Panc1 (cell line): Measurements from ENCODE around the gene IGF1. TPM values are rescaled to one million over a fixed set of nuclear protein-coding genes. Genes with fewer than 3 reads are reported as not detected.

Source experiments
- ATAC-seq: fragments of 200-7000 bp; cut with Tn5 transposase; 2 replicates; pipeline ENCODE4 v1.9.1; 2020; ENCODE audit warnings: mild to moderate bottlenecking, moderate library complexity
- BruUV-seq: library from RNA; stranded (reverse); fragments of 400-500 nt; replicated peaks from 2 replicates; lab custom pipeline; 2021; lab: Mats Ljungman, UMichigan
- CTCF ChIA-PET: fragments of 300-600 bp; sonication (Branson Sonifier 250); formaldehyde crosslinking; loops from one replicate; lab custom pipeline; 2022; ENCODE audit warnings: antibody characterized with exemption; lab: Charles Lee
- POLR2A ChIA-PET: fragments of 300-600 bp; sonication (Branson Sonifier 250); formaldehyde crosslinking; loops from one replicate; lab custom pipeline; 2022; ENCODE audit warnings: antibody characterized with exemption; lab: Charles Lee
- DNase-seq: peaks from one replicate; pipeline ENCODE4 v3.0.0-alpha.2; 2010; ENCODE audit warnings: low read depth, low spot score
- H3K27ac ChIP-seq: 2 replicates; pipeline ENCODE4 v1.5.1; 2011; ENCODE audit warnings: mild to moderate bottlenecking, low read length, inconsistent platforms
- H3K27me3 ChIP-seq: fragments of 200-500 bp; sonication (Bioruptor generic); 2 replicates; pipeline ENCODE4 v1.6.0; 2014; ENCODE audit warnings: low read length, inconsistent platforms; ENCODE audit not compliant: control insufficient read depth, insufficient read depth
- H3K36me3 ChIP-seq: fragments of 200-500 bp; sonication (Bioruptor generic); 2 replicates; pipeline ENCODE4 v1.5.1; 2014; ENCODE audit warnings: inconsistent platforms, mild to moderate bottlenecking, low read length, moderate library complexity; ENCODE audit not compliant: control insufficient read depth, insufficient read depth
- H3K4me1 ChIP-seq: 2 replicates; pipeline ENCODE4 v1.5.1; 2011; ENCODE audit warnings: inconsistent platforms, mild to moderate bottlenecking, low read length, moderate library complexity; ENCODE audit not compliant: control insufficient read depth, insufficient read depth
- H3K4me3 ChIP-seq, 2 experiments: 2 replicates each; pipeline ENCODE4 v1.5.1; 2011 to 2012; ENCODE audit warnings: low read depth in 2 of 2, low read length in 2 of 2, mild to moderate bottlenecking in 2 of 2, inconsistent platforms in 1 of 2, moderate library complexity in 1 of 2
- H3K9me3 ChIP-seq: fragments of 200-500 bp; sonication (Bioruptor generic); 2 replicates; pipeline ENCODE4 v1.5.1; 2014; ENCODE audit warnings: low read depth, mild to moderate bottlenecking, inconsistent platforms, low read length, moderate library complexity; ENCODE audit not compliant: control insufficient read depth, insufficient read depth
- CTCF ChIP-seq: fragments of 450-650 bp; IDR thresholded peaks from 2 replicates; pipeline ENCODE4 v1.5.1; 2017; ENCODE audit warnings: mild to moderate bottlenecking
- POLR2AphosphoS5 ChIP-seq: IDR thresholded peaks from 2 replicates; pipeline ENCODE4 v1.6.1; 2012; ENCODE audit warnings: mild to moderate bottlenecking, low read depth, low read length, moderate library complexity
- REST ChIP-seq, 2 experiments: IDR thresholded peaks; 2 replicates each; pipeline ENCODE4 v1.6.1; 2011 to 2012; ENCODE audit warnings: low read depth in 2 of 2, control low read depth in 1 of 2, low read length in 1 of 2, mild to moderate bottlenecking in 1 of 2, moderate library complexity in 1 of 2; ENCODE audit not compliant: insufficient read depth in 1 of 2
- SIN3A ChIP-seq: IDR thresholded peaks from 2 replicates; pipeline ENCODE4 v1.6.1; 2012; ENCODE audit warnings: low read depth, mild to moderate bottlenecking, low read length, moderate library complexity, borderline replicate concordance; ENCODE audit not compliant: insufficient read depth
- TCF7L2 ChIP-seq: IDR thresholded peaks from 2 replicates; pipeline ENCODE4 v1.6.1; 2011; ENCODE audit warnings: mild to moderate bottlenecking, low read depth, low read length, inconsistent platforms
- in situ Hi-C: cut with HindIII; loops from 2 replicates; pipeline ENCODE4 v1.10.0; 2016; ENCODE audit warnings: low sequenced_read_pairs, low pct_unique_long_range_greater_than_20kb
- intact Hi-C: fragments of 100-400 bp; cut with micrococcal nuclease; formaldehyde crosslinking; loops from one replicate; pipeline ENCODE4 v1.10.0; 2022; ENCODE audit not compliant: unreplicated experiment
- total RNA-seq: library from RNA; stranded (reverse); gene quantifications from one replicate; pipeline ENCODE4 v1.2.1, GENCODE V29; 2021; ENCODE audit not compliant: unreplicated experiment

IGF1 gene
- total RNA-seq, 1 experiment from 2014 or later = not detected

DNA sequence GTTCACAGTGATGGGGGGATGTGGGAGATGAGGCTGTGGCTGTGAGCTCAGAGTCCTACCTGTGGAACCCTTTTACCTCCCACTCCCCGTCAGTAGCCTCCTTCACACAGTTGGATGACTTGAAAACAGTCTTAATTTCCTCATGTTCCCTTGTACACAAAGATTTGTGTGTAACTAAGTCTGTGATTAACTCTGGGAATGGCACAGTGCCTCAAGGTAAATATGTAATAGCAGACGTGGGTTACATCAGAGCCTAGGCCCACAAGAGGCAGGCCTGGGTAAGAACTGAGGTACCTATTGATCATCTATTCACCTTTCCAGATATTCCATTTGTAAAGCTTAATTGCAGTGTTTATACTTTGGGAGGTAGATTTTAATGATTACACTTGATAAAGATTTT is 5.8 kb upstream of the IGF1 start:
- H3K27ac ChIP-seq = no peak overlapping the region
- CTCF ChIA-PET = interaction anchor here (0.7 kb wide), 1 partner anchor 325 kb away, joined by 3 read pairs; no protein-coding TSS in a partner anchor
- no TSS peak for BruUV-seq
- DNase-seq (no peak), ATAC-seq (no peak)
- TF ChIP-seq POLR2AphosphoS5 (no peak), TCF7L2 (no peak), CTCF (no peak), REST (IDR thresholded peaks at IDR 0.05; ENCODE audit: insufficient read depth in 1 of 2, low read depth in 2 of 2, low read length in 1 of 2) (no peak), SIN3A (no peak)
- no peaks in the 10 kb centered on the region for H3K27me3 ChIP-seq
- in situ Hi-C loops = no loop called here
- no peaks in the 10 kb centered on the region for H3K4me1 ChIP-seq
- H3K4me3 ChIP-seq = no peak overlapping the region
- H3K36me3 ChIP-seq = no peaks in the 10 kb centered on the region
- H3K9me3 ChIP-seq = no peaks in the 10 kb centered on the region
- POLR2A ChIA-PET = no interaction called here
- intact Hi-C loops = loop anchor here (10.0 kb wide), 1 partner anchor 541 kb away; no protein-coding TSS in a partner anchor

GRCh38 chr12:102484428-102484958 is 4.1 kb upstream of the IGF1 start:
- no peak overlapping the region for H3K27ac ChIP-seq
- H3K9me3 ChIP-seq = no peaks in the 10 kb centered on the region
- ChIA-PET POLR2A (interaction anchor here (0.6 kb wide), 1 partner anchor 1375 kb away, joined by 4 read pairs; no protein-coding TSS in a partner anchor), CTCF (interaction anchor here (0.6 kb wide), 5 partner anchors 28 to 716 kb away, joined by 3 read pairs; no protein-coding TSS in a partner anchor)
- no peaks in the 10 kb centered on the region for H3K4me1 ChIP-seq
- no peaks in the 10 kb centered on the region for H3K36me3 ChIP-seq
- intact Hi-C loops = loop anchor here (10.0 kb wide), 1 partner anchor 540 kb away; no protein-coding TSS in a partner anchor
- ATAC-seq (no peak), DNase-seq (peak; percentile 18)
- in situ Hi-C loops = no loop called here
- no peak for TF ChIP-seq POLR2AphosphoS5
- TF ChIP-seq TCF7L2 = no peak
- no peak for TF ChIP-seq SIN3A
- TF ChIP-seq CTCF = peak; percentile 94
- no peaks in the 10 kb centered on the region for H3K27me3 ChIP-seq
- H3K4me3 ChIP-seq = peak overlapping the region; percentile 32 to 57
- no TSS peak for BruUV-seq
